GM21390 (cell line): ENCODE measurements around the gene ZBTB7C.

Experiments
- ATAC-seq: cut with Tn5 transposase; IDR thresholded peaks from one replicate; pipeline ENCODE4 v1.9.1; 2021; ENCODE audit not compliant: unreplicated experiment

Gene ZBTB7C

GRCh38 chr18:48355276-48356115, 53.7 kb downstream of the ZBTB7C start:
- no peak for ATAC-seq

GRCh38 chr18:48354746-48355260, 54.4 kb downstream of the ZBTB7C start:
- ATAC-seq, result no peak

- ATAC-seq, result no peak
Measured at GRCh38 chr18:48352051-48352755, 57.0 kb downstream of the ZBTB7C start.

DNA sequence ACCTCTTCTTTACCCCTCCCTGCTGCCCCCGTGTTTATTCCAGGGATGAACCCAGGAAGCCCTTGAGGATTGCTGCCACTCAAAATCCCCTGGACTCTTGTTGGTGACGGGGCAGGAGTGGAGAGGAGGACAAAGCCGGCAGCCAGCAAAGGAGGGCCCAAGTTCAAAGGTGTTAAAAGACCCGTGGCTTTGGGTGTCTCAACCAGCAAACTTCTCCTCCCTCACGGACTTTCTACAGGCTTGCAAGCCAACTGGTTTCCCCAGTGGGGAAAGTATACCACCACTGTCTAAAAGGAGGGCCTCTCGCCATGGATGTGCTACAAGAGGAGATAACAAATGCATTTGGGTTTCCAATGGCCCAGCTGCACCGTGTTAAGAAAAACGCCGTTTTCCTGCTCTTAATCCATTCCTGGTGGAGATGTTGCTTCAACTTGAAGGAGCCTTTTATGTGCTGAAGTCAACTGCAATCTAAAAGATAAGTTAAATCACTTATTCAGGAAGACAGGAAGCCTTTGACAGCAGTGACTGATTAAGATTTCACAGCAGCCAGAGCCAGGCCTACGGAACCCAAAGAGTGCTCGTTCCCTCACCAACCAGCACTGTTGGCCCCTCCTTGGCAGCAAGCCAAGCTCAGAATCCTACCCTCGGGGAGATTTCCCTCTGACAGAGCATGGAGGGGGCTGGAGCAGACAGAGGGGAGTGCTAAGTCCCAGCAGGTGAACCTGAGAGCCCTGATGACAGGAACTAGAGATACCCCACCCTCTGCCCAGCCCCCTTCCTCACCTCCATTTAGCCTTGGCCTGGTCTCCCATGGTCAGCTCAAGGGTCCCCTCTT, 57.8 kb downstream of the ZBTB7C start:
- ATAC-seq, result no peak

DNA sequence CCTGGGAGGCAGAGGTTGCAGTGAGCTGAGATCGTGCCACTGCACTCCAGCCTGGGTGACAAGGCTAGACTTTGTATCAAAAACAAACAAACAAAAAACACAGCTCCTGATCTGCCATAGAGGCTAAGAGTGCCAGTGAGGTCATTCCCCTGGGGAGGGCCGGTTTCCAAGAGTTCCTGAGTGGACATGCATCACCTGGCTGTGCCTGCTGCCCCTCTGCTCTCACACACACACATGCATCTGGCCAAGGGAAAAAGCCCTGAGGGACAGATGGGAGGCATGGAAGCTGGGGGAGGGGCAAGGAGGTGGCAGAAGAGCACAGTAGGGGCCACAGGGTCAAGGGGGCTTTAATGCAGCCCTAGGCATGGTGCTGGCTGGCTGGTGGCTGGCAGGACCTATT, 60.4 kb downstream of the ZBTB7C start:
- no peak for ATAC-seq

- ATAC-seq, result no peak
Measured at GRCh38 chr18:48347756-48348326, 61.3 kb downstream of the ZBTB7C start.

GRCh38 chr18:48345596-48345995, 63.6 kb downstream of the ZBTB7C start:
- no peak for ATAC-seq

- no peak for ATAC-seq
Measured at GRCh38 chr18:48342581-48342980, 66.6 kb downstream of the ZBTB7C start.

DNA sequence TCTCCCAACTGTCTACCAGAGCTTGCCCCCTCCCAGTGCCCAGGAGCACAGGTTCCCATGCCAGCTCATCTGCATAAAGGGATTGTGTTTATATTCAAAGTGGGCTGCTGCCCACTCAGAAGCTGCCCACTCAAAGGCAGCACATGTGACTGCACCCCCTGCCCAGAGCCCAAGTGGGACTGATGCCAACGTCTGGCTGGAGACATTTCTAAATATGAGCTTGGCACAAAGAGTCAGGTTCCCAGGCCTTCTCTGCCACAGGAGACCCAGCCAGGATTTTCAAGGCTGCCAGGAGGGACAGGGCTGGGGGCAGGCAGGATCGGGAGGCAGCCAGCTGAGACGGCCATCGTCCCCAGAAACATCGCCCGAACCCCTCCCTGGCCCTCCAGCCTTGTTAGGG, 67.1 kb downstream of the ZBTB7C start:
- no peak for ATAC-seq

DNA sequence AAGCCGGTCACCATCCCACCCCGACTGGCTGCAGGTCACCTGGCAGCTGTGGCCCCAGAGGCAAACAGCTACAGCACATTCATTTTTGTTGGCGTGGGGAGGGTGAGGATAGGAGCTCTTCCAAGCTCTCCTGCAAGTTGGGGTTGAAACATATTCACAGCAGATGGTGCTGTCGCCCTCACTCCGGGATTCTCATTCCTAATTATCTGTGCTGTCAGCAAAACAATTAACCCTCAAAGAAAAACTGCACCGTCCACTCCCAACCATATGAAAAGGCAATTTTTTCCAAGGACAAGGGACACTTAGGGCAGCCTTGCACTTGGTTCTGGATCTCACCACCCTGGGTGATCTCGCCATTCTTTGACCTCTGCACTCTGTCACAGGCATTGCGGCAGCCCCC, 68.6 kb downstream of the ZBTB7C start:
- ATAC-seq, result no peak

- ATAC-seq, result no peak
Measured at GRCh38 chr18:48339692-48340091, 69.5 kb downstream of the ZBTB7C start.

- no peak for ATAC-seq
Measured at GRCh38 chr18:48338915-48339314, 70.3 kb downstream of the ZBTB7C start.

- no peak for ATAC-seq
Measured at GRCh38 chr18:48337053-48337452, 72.1 kb downstream of the ZBTB7C start.

DNA sequence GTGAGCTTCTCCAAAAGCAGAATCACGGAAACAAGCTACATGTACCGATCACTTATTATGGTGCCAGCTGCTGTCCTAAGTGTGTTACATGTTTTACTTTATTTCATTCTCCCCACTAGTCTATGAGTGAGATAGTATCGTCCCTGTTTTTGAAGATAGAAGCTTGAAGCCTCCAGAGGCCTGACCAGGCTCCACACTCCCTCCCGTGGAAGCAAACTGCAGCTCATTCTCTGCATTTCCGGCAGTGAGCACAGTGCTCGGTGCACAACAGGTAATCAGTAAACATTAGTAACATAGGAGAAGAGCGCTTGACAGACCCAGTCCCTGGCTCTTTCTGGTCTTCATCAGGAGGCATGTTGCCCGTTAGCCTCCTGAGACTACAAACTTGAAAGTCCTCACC, 72.9 kb downstream of the ZBTB7C start:
- no peak for ATAC-seq

GRCh38 chr18:48335829-48336228, 73.4 kb downstream of the ZBTB7C start:
- no peak for ATAC-seq

DNA sequence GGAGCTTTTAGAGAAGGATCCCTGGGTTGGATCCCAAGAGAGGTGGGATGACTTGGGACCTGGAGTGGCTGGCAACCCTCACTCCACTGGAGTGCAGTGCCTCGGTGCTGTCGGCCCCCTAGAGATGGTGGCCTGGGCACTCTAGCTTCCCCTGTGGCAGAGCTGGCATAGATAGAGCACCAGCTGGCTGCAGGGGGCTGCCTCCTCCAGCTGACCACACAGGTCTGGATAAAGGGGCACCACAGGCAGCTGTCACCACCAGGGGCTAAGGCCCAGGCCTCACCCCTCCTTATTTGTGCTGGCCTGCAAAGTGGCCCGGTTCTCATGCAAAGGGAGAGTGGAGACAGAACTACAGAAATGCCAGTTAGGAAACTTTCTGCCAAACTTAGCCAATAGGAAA, 74.3 kb downstream of the ZBTB7C start:
- no peak for ATAC-seq

GRCh38 chr18:48333563-48333962, 75.6 kb downstream of the ZBTB7C start:
- no peak for ATAC-seq

GRCh38 chr18:48330016-48330991, 78.9 kb downstream of the ZBTB7C start:
- ATAC-seq, result no peak

DNA sequence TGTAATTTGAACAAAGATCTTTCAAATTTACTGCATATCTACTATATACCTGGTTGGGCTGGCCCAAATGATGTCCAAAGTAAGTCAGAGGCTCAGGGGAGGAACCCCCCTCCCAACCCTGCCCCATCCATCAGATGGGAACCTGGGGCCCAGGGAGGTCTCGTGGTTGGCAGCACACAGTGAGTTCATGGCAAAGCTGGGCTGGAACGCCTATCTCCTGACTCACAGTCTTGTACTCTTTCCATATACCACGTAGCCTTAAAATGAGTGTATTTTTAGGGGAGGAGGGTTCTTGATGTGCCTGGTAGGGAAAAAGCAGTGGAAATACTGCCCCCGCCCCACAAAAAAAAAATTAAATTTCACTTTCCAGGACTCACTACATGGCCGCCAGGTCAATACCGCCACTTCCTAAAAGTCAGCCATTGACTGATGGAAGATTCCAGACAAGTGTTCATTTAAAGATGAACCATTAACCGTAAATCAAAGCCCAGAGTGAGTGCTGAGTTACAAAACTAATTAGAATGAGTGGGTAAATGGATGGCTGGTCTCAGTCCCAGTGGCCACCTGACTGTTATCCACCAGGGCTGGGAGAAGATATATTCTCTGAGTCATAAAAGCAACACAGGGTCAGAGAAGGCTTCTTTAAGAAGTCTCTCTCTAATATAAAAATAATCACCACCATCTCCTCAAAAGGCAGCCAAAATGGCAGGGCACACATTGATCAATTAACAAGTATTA, 80.5 kb downstream of the ZBTB7C start:
- ATAC-seq, result no peak
